HL-60 (cell line): ENCODE data around the gene EMC6.

Source experiments
- DNase-seq, 2 experiments: peaks; one replicate each; pipeline ENCODE4 v3.0.0-alpha.2; 2010 to 2020; ENCODE audit warnings: low read depth in 1 of 2, low spot score in 1 of 2
- H3K27ac ChIP-seq: fragments of 250-450 bp; sonication (Bioruptor Pico); replicated peaks from 2 replicates; pipeline ENCODE4 v1.5.1; 2020; ENCODE audit warnings: mild to moderate bottlenecking, moderate library complexity
- H3K27me3 ChIP-seq: fragments of 250-450 bp; sonication (Bioruptor Pico); 2 replicates; pipeline ENCODE4 v1.5.1; 2021; ENCODE audit warnings: mild to moderate bottlenecking, moderate library complexity; ENCODE audit not compliant: insufficient read depth, poor library complexity, severe bottlenecking
- H3K4me3 ChIP-seq: replicated peaks from 2 replicates; pipeline ENCODE4 v1.5.1; 2011; ENCODE audit warnings: mild to moderate bottlenecking, control low read depth, low read length; ENCODE audit not compliant: insufficient read depth
- CTCF ChIP-seq: IDR thresholded peaks from one replicate; pipeline ENCODE4 v1.5.1; 2011; ENCODE audit warnings: low read length, control low read depth, inconsistent platforms; ENCODE audit not compliant: insufficient read depth
- GABPA ChIP-seq: IDR thresholded peaks from 2 replicates; pipeline ENCODE4 v1.6.1; 2012; ENCODE audit warnings: low read depth
- POLR2AphosphoS5 ChIP-seq: IDR thresholded peaks from 2 replicates; pipeline ENCODE4 v1.6.1; 2012; ENCODE audit warnings: low read depth
- REST ChIP-seq: IDR thresholded peaks from 2 replicates; pipeline ENCODE4 v1.6.1; 2012; ENCODE audit warnings: low read depth; ENCODE audit not compliant: insufficient replicate concordance
- SPI1 ChIP-seq: IDR thresholded peaks from 2 replicates; pipeline ENCODE4 v1.6.1; 2012; ENCODE audit warnings: low read depth, mild to moderate bottlenecking, borderline replicate concordance

EMC6 gene

GRCh38 chr17:3626831-3627768, 41.5 kb upstream of the EMC6 start:
- no peak for TF ChIP-seq CTCF
- TF ChIP-seq REST, result no peak
- TF ChIP-seq POLR2AphosphoS5, result no peak
- no peak for TF ChIP-seq GABPA
- no peak for TF ChIP-seq SPI1
- H3K27ac ChIP-seq, result no peak overlapping the region
- H3K4me3 ChIP-seq, result no peak overlapping the region
- H3K27me3 ChIP-seq, result no peaks in the 10 kb centered on the region
- no peak for DNase-seq

- Histone ChIP-seq H3K27ac (no peak overlapping the region), H3K4me3 (no peak overlapping the region), H3K27me3 (no peaks in the 10 kb centered on the region)
- DNase-seq, result no peak
- TF ChIP-seq GABPA (no peak), REST (no peak), CTCF (no peak)
These were observed 40.8 kb upstream of the EMC6 start for GRCh38 chr17:3627769-3628167.

- H3K27me3 ChIP-seq, result no peaks in the 10 kb centered on the region
- TF ChIP-seq REST (no peak), POLR2AphosphoS5 (no peak), CTCF (no peak), SPI1 (no peak), GABPA (no peak)
- peak in 1 of 2 experiments; percentile 29 for DNase-seq
- peak overlapping the region; percentile 51; the same call in 1 of the 2 replicates for H3K27ac ChIP-seq
- no peak overlapping the region for H3K4me3 ChIP-seq
These were observed 37.8 kb upstream of the EMC6 start for GRCh38 chr17:3630781-3631180.
